ENCODE measurements around the gene TMEM43.

TMEM43 gene

GRCh38 chr3:14126017-14126886 lies 1.4 kb downstream of the TMEM43 start:
- Histone ChIP-seq H3K36me3 (replicated peaks) (peaks cover 24% of the 10 kb centered on the region), H3K9me3 (no peaks in the 10 kb centered on the region), H3K4me1 (peaks cover 10% of the 10 kb centered on the region), H3K27me3 (ENCODE audit: low read depth) (no peaks in the 10 kb centered on the region), H3K4me3 (peak overlapping the region; percentile 87)
- DNase-seq (ENCODE audit: low spot score in 2 of 2): no peak
- in situ Hi-C loops (cut with MboI; ENCODE audit: low sequenced_read_pairs): loop anchor here (5.0 to 10.0 kb wide), 2 partner anchors 121 to 229 kb away; no protein-coding TSS in a partner anchor

- in situ Hi-C loops (cut with MboI; ENCODE audit: low sequenced_read_pairs): loop anchor here (5.0 to 10.0 kb wide), 2 partner anchors 122 to 230 kb away; no protein-coding TSS in a partner anchor
- Histone ChIP-seq H3K9me3 (no peaks in the 10 kb centered on the region), H3K36me3 (replicated peaks) (peaks cover 32% of the 10 kb centered on the region), H3K4me1 (peaks cover 10% of the 10 kb centered on the region), H3K4me3 (no peak overlapping the region), H3K27me3 (ENCODE audit: low read depth) (no peaks in the 10 kb centered on the region)
- no peak for DNase-seq (ENCODE audit: low spot score in 2 of 2)
Measured at GRCh38 chr3:14126887-14127505, 2.1 kb downstream of the TMEM43 start.

GRCh38 chr3:14127516-14128161 lies 2.8 kb downstream of the TMEM43 start:
- Histone ChIP-seq H3K4me3 (no peak overlapping the region), H3K9me3 (no peaks in the 10 kb centered on the region), H3K4me1 (peaks cover 10% of the 10 kb centered on the region), H3K27me3 (ENCODE audit: low read depth) (no peaks in the 10 kb centered on the region), H3K36me3 (replicated peaks) (peaks cover 38% of the 10 kb centered on the region)
- DNase-seq (ENCODE audit: low spot score in 2 of 2): no peak
- in situ Hi-C loops (cut with MboI; ENCODE audit: low sequenced_read_pairs): loop anchor here (5.0 to 10.0 kb wide), 2 partner anchors 123 to 230 kb away; no protein-coding TSS in a partner anchor

GRCh38 chr3:14128724-14129123 lies 3.9 kb downstream of the TMEM43 start:
- H3K27me3 ChIP-seq (ENCODE audit: low read depth): no peaks in the 10 kb centered on the region
- H3K36me3 ChIP-seq (replicated peaks): peaks cover 46% of the 10 kb centered on the region
- in situ Hi-C loops (cut with MboI; ENCODE audit: low sequenced_read_pairs): loop anchor here (5.0 to 10.0 kb wide), 2 partner anchors 124 to 231 kb away; no protein-coding TSS in a partner anchor
- H3K9me3 ChIP-seq: no peaks in the 10 kb centered on the region
- DNase-seq (ENCODE audit: low spot score in 2 of 2): no peak
- peaks cover 6% of the 10 kb centered on the region for H3K4me1 ChIP-seq
- no peak overlapping the region for H3K4me3 ChIP-seq

- H3K4me3 ChIP-seq: no peak overlapping the region
- no peak for DNase-seq (ENCODE audit: low spot score in 2 of 2)
- in situ Hi-C loops (cut with MboI; ENCODE audit: low sequenced_read_pairs): loop anchor here (5.0 to 10.0 kb wide), 2 partner anchors 124 to 232 kb away; no protein-coding TSS in a partner anchor
- H3K4me1 ChIP-seq: peaks cover 6% of the 10 kb centered on the region
- no peaks in the 10 kb centered on the region for H3K27me3 ChIP-seq (ENCODE audit: low read depth)
- H3K36me3 ChIP-seq (replicated peaks): peaks cover 52% of the 10 kb centered on the region
- no peaks in the 10 kb centered on the region for H3K9me3 ChIP-seq
Measured at GRCh38 chr3:14129296-14129695, 4.4 kb downstream of the TMEM43 start.

GRCh38 chr3:14130230-14130629 lies 5.4 kb downstream of the TMEM43 start:
- DNase-seq (ENCODE audit: low spot score in 2 of 2): no peak
- Histone ChIP-seq H3K4me3 (no peak overlapping the region), H3K36me3 (replicated peaks) (peaks cover 61% of the 10 kb centered on the region), H3K27me3 (ENCODE audit: low read depth) (no peaks in the 10 kb centered on the region), H3K9me3 (no peaks in the 10 kb centered on the region), H3K4me1 (peaks cover 6% of the 10 kb centered on the region)
- in situ Hi-C loops (cut with MboI; ENCODE audit: low sequenced_read_pairs): no loop called here

GRCh38 chr3:14130707-14131106 lies 5.9 kb downstream of the TMEM43 start:
- Histone ChIP-seq H3K4me3 (no peak overlapping the region), H3K9me3 (no peaks in the 10 kb centered on the region), H3K27me3 (ENCODE audit: low read depth) (no peaks in the 10 kb centered on the region), H3K36me3 (replicated peaks) (peaks cover 66% of the 10 kb centered on the region), H3K4me1 (peaks cover 6% of the 10 kb centered on the region)
- in situ Hi-C loops (cut with MboI; ENCODE audit: low sequenced_read_pairs): no loop called here
- DNase-seq (ENCODE audit: low spot score in 2 of 2): no peak

- Histone ChIP-seq H3K27me3 (ENCODE audit: low read depth) (no peaks in the 10 kb centered on the region), H3K4me1 (peaks cover 3% of the 10 kb centered on the region; the same call in 1 of the 2 replicates), H3K9me3 (no peaks in the 10 kb centered on the region), H3K4me3 (no peak overlapping the region), H3K36me3 (replicated peaks) (peaks cover 69% of the 10 kb centered on the region)
- DNase-seq (ENCODE audit: low spot score in 2 of 2): no peak
- in situ Hi-C loops (cut with MboI; ENCODE audit: low sequenced_read_pairs): no loop called here
Measured at GRCh38 chr3:14131134-14131533, 6.3 kb downstream of the TMEM43 start.

- no peak overlapping the region for H3K4me3 ChIP-seq
- DNase-seq (ENCODE audit: low spot score in 2 of 2): no peak
- no peaks in the 10 kb centered on the region for H3K4me1 ChIP-seq
- no peaks in the 10 kb centered on the region for H3K27me3 ChIP-seq (ENCODE audit: low read depth)
- peaks cover 71% of the 10 kb centered on the region for H3K36me3 ChIP-seq (replicated peaks)
- in situ Hi-C loops (cut with MboI; ENCODE audit: low sequenced_read_pairs): no loop called here
- no peaks in the 10 kb centered on the region for H3K9me3 ChIP-seq
Measured at GRCh38 chr3:14132120-14132519, 7.3 kb downstream of the TMEM43 start.

GRCh38 chr3:14132689-14133088 lies 7.8 kb downstream of the TMEM43 start:
- H3K27me3 ChIP-seq (ENCODE audit: low read depth): no peaks in the 10 kb centered on the region
- H3K9me3 ChIP-seq: no peaks in the 10 kb centered on the region
- in situ Hi-C loops (cut with MboI; ENCODE audit: low sequenced_read_pairs): no loop called here
- DNase-seq (ENCODE audit: low spot score in 2 of 2): no peak
- H3K4me1 ChIP-seq: no peaks in the 10 kb centered on the region
- H3K36me3 ChIP-seq (replicated peaks): peaks cover 75% of the 10 kb centered on the region
- H3K4me3 ChIP-seq: no peak overlapping the region

GRCh38 chr3:14133188-14133800 lies 8.4 kb downstream of the TMEM43 start:
- no peak for DNase-seq (ENCODE audit: low spot score in 2 of 2)
- H3K36me3 ChIP-seq (replicated peaks): peaks cover 73% of the 10 kb centered on the region

GRCh38 chr3:14133876-14134275 lies 9.0 kb downstream of the TMEM43 start:
- Histone ChIP-seq H3K4me3 (no peak overlapping the region), H3K27me3 (ENCODE audit: low read depth) (no peaks in the 10 kb centered on the region), H3K4me1 (no peaks in the 10 kb centered on the region), H3K9me3 (no peaks in the 10 kb centered on the region), H3K36me3 (replicated peaks) (peaks cover 72% of the 10 kb centered on the region)
- in situ Hi-C loops (cut with MboI; ENCODE audit: low sequenced_read_pairs): no loop called here
- no peak for DNase-seq (ENCODE audit: low spot score in 2 of 2)

More at GRCh38 chr3:14133188-14133800, 8.4 kb downstream of the TMEM43 start:
- Histone ChIP-seq H3K27me3 (ENCODE audit: low read depth) (no peaks in the 10 kb centered on the region), H3K4me1 (no peaks in the 10 kb centered on the region), H3K4me3 (no peak overlapping the region), H3K9me3 (no peaks in the 10 kb centered on the region)
- in situ Hi-C loops (cut with MboI; ENCODE audit: low sequenced_read_pairs): no loop called here

- no peaks in the 10 kb centered on the region for H3K9me3 ChIP-seq
- H3K4me3 ChIP-seq: no peak overlapping the region
- in situ Hi-C loops (cut with MboI; ENCODE audit: low sequenced_read_pairs): no loop called here
Measured at GRCh38 chr3:14134291-14134690, 9.4 kb downstream of the TMEM43 start.

More at GRCh38 chr3:14134291-14134690, 9.4 kb downstream of the TMEM43 start:
- H3K27me3 ChIP-seq (ENCODE audit: low read depth): no peaks in the 10 kb centered on the region
- peaks cover 72% of the 10 kb centered on the region for H3K36me3 ChIP-seq (replicated peaks)
- H3K4me1 ChIP-seq: no peaks in the 10 kb centered on the region
- DNase-seq (ENCODE audit: low spot score in 2 of 2): no peak
